NCI-H1417 treated with DMSO at 0.1 percent for 48 hours (cell line): ENCODE data around the gene CCDC121.
"Not testable (repeated sequence)": the region's sequence is repeated elsewhere in the genome, so short reads cannot be mapped to it uniquely, and the experiment has no call there.

Source experiments
- DNase-seq: peaks from one replicate; lab custom pipeline; 2025; lab: John Stamatoyannopoulos, UW

Gene CCDC121

DNA sequence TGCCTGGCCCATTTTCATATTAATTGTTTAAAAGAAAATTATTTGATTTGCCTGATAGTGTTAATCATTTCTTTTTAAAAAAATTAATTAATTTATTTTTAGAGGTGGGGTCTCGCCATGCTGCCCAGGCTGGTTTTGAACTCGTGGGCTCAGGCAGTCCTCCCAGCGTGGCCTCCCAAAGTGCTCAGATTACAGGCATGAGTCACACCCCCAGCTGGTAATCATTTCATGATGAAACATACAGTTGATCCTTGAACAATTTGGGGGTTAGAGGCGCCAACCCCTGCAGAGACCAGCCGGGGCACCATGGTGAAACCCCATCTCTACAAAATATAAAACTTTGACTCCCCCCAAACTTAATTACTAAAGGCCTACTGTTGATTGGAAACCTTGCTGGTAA lies 8.0 kb upstream of the CCDC121 start:
- no peak for DNase-seq

DNA sequence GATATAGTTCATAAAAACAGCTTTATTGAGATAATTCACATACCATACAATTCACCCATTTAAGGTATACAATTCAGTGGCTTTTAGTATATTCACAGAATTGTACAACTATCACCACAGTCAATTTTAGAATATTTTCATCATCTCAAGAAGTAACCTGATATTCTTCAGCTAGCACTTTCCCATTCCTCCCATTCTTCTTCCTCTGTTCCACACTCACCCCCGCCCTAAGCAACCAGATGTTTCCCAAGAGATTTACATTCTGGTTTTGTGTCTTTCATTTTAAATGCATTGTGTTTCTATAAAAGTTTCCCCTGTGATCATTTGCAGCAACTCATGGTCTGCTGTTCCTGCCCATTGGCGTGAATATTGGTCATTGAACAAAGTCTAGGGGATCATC lies 5.5 kb upstream of the CCDC121 start:
- DNase-seq = no peak

DNA sequence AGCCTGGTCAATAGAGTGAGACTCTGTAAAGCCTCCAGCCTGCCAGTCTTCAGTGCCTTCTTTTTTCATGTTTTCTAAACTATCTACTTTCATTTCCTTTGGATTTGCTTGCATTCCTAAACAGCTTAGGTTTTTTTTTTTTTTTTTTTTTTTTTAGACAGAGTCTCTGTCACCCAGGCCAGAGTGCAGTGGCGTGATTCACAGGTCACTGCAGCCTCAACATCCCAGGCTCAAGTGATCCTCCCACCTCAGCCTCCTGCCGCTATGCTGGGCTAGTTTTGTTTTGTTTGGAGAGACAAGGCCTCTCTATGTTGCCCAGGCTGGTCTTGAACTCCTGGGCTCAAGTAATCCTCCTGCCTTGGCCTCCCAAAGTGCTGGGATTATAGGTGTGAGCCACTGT lies 1.4 kb upstream of the CCDC121 start:
- not testable (repeated sequence) for DNase-seq

DNA sequence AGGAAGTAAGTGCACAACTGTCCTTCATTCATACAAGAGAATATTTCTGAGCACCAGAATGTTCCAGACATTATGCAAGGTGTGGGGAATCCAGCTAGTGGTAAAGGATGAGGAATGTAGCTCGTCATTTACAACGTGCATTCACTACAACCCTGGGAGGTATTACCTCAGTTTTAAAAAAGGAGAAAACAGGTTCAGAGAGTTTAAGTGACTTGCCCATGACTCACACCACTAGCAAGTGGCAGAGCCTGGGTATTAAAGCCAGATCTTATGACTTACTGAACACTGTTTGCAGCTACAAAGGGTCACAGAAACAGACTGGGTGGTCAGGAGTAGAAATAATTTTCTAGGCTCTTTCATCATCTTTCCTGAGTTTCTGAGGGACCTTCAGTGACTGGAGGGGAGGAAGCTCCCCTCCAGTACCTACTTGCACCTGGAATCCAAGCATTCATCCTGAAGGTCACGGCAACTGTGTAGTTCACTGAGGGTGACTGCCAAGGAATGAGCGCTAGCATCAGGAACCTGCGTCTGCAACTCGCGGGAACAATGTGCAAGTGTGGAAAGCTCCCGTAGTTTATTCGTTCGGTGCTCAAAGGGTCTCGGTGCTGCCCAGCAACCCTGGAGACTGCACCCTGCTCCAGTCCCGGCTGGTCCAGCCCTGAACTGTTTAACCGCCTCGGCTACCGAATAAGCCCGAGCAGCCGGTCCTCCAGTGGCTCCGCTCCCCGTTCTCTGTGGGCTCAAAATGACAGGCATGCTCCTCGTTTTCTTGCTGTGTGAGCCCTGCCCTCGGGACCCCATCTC lies 647 bp downstream of the CCDC121 start:
- DNase-seq = no peak

DNA sequence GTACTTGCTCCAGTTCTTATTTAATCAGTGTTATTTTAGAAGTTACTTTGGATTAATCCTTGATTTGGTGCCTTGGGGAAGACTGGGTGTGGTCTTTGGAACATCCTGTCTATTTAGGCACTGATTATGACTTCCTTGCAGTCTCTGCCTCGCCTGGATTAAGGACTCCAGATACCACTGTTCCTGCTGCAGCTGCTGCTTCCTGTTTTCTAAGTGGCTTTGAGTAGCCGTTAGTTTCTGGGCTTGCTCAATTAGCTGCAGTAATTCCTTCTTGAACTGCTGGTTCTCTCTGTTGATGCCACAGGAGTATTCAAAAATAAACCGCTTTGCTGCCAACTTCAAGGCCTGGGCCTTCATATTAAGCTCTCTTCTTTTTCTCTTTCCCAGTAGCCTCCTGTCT lies 1.9 kb downstream of the CCDC121 start:
- not testable (repeated sequence) for DNase-seq

DNA sequence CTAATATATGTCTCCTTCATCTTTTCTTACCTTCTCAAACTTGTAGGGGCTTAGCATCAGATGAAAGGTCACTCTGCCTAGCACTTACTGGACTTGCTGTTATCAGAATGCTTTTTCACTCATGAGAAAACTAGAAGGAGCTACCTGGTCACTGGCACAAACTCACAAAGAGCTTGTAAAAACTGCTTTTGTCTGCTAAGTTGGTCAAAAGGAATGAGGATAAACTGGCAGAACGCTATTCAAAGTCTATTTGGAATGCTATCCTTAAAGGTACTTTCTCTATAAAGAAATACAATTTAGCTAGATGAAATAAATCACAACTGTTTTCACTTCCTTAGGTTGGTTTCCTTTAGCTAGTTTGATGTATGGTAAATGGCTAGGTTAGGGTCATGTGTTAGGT lies 2.5 kb downstream of the CCDC121 start:
- DNase-seq = not testable (repeated sequence)

DNA sequence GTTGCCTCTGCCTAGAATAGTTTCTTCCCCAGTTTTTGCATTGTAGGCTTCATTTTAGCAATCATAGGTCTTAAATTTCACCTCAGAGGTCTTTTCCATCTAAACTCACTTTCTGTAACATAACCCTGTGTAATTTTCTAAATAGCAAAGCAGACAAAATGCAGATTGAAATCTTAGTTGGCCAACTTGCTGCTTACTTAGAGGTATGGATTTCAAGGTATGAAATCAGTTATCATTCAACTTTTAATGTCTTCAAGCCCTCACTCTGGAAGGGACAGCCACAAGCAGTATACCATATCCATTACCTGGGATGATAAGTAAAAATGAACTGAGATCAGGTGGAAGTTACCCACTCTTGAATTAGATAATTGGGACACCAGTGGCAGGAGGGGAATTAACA lies 3.9 kb downstream of the CCDC121 start:
- no peak for DNase-seq

DNA sequence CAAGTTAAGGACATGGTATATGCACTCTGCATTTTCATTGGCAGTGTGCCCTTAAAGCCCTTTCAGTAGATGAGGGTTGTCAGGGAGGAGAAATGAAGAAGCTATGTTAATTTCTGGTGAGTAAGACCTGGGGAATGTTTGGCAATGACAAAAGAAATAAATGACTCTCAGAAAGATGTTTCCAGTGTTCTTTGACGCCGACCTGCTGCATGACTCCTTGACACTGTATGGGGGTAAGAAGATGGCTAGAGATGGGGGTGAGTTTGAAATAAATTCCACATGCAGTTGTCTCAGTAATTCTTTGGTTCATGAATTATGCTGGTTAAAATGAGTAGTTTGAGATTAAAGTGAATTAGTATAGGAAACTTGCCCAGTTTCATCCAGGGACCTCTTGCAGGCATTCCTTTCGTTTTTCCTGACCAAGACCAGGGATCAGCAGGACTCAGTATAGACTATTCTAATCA lies 5.9 kb downstream of the CCDC121 start:
- DNase-seq = no peak

DNA sequence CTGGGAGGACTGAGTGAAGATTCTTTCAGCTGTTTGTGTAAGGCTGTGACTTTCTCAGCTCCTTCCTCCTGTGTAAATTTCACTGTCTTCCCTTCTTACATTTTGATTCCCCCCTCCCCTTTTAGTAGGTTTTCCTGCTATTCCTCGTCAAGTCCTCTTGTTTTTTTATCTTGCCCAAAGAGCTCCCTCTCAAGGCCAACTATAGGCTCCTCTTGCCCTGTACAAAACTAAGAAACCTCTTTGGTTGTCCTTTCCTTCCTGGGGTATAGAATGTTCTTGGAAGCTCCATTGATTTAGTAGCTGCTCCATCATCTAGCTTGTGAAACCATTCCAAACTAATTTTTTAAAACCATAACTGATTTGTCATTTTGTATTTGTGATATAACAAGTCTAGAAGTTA lies 7.3 kb downstream of the CCDC121 start:
- DNase-seq = no peak

DNA sequence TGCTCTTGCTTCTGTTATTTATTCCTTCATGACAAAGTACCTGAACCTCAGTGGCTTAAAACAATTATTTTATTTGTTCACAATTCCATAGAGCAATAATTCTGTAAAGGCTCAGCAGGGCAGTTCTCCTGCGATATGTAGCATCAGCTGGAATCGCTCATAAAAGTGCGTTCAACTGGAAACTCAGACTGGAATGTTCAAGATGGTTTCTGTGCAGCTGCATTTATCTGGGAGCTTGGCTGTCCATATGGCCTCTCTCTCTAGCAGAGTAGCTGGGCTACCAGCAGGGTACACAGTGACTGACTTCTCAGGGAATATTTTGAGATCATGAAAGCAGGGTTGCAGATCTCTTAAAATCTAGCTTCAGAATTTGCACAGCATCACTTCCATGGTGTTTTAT lies 13.5 kb downstream of the CCDC121 start:
- DNase-seq = no peak

DNA sequence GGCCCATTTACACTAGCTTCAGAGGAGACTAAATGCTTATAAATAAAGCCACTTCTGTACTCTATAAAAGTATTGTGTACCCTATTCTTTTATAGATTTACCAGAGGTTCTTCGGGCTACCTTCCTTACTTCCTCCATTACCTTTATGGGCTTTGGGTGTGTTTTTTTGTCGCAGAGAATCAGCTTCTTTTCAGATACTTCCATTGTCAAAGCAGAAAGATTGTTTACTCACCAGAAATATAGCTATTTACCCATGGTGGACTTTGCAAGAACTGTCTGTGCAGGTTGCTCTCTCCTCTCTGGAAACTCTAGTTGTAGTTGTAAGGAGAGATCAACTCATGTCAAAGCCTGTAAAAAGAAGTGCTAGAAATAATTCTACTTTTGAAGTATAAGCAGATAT lies 14.8 kb downstream of the CCDC121 start:
- no peak for DNase-seq

DNA sequence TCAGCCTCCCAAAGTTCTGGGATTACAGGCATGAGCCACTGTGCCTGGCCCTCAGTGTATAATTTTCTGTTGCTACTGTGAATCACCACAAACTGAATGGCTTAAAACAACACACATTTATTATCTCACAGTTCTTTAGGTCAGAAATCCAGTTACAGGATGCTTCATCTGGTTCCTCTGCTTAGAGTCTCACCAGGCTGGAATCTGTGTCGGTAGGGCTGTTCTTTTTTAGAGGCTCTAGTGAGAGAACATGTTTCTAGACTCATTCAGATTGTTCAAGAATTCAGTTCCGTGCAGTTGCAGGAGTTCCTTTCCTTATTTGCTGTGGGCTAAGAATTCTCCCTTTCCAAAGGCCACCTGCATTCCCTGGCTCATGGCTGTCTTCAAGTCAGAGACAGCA lies 22.2 kb downstream of the CCDC121 start:
- DNase-seq = no peak

DNA sequence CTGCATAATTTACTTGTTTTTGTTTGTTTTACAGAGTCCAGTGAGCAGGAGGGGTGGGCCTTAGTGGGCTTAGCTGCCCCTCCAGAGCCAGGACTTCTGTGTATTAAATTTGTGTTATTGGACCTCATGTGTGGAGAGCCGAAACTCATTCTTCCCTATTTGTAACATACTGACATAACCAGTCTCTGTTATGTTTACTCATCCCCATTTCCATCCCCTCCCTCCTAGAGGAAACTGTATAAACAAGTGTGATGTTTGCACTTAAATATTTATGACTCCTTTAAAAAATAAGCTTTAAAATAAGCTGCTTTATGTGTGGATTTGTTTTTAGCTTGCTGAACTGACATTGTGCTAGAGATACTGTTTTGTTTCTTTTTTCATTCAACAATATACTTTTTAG lies 32.2 kb downstream of the CCDC121 start:
- DNase-seq = no peak

DNA sequence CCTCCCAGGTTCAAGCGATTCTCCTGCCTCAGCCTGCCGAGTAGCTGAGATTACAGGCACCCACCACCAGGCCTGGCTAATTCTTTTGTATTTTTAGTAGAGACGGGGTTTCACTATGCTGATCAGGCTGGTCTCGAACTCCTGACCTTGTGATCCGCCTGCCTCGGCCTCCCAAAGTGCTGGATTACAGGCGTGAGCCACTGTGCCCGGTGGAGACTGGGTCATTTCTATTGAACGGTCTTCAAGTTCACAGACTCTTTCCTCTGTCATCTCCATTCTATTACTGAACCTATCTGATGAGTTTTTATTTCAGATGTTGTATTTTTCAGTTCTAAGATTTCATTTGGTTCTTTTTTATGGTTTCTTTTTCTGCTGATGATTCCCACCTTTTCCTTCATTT lies 33.4 kb downstream of the CCDC121 start:
- not testable (repeated sequence) for DNase-seq

DNA sequence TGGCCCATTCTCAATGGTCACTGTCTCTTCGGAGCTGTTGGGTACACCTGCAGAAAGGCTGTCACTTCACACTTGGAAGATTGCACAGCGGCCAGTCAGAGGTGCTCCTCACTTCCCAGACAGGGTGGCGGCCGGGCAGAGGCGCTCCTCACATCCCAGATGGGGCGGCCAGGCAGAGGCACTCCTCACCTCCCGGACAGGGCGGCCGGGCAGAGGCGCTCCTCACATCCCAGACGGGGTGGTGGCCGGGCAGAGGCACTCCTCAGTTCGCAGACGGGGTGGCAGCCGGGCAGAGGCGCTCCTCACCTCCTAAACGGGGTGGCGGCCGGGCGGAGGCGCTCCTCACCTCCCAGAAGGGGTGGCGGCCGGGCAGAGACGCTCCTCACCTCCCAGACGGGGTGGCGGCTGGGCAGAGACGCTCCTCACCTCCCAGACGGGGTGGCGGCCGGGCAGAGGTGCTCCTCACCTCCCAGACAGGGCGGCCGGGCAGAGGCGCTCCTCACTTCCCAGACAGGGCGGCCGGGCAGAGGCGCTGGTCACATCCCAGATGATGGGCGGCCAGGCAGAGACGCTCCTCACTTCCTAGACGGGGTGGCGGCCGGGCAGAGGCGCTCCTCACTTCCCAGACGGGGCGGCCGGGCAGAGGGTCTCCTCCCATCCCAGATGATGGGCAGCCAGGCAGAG lies 34.6 kb downstream of the CCDC121 start:
- not testable (repeated sequence) for DNase-seq

DNA sequence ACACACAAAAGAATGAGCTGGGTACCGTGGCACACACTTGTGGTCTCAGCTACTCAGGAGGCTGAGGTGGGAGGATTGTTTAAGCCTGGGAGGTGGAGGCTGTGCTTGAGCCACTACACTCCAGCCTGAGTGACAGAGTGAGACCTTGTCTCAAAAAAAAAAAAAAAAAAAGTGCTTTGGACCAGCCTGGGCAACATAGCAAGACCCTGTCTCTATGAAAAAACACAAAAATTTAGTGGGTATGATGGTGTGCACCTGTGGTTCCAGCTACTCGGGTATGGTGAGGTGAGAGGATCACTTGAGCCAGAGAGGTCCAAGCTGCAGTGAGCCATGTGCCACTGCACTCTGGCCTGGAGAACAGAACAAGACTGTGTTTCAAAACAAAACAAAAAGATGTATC lies 35.6 kb downstream of the CCDC121 start:
- DNase-seq = no peak

DNA sequence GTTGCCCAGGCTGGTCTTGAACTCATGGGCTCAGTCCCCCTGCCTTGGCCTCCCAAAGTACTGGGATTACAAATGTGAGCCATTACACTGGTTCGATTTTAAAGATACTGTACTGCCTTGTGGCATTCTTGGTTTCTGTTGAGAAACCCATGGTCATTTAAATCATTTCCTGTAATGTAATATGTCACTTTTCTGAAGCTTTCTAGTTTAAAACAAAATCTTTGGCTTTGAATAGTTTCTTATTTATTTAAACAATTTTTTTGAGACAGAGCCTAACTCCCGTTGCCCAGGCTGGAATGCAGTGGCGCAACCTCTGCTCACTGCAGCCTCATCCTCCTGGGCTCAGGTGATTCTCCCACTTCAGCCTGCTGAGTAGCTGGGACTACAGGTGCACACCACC lies 37.1 kb downstream of the CCDC121 start:
- no peak for DNase-seq

DNA sequence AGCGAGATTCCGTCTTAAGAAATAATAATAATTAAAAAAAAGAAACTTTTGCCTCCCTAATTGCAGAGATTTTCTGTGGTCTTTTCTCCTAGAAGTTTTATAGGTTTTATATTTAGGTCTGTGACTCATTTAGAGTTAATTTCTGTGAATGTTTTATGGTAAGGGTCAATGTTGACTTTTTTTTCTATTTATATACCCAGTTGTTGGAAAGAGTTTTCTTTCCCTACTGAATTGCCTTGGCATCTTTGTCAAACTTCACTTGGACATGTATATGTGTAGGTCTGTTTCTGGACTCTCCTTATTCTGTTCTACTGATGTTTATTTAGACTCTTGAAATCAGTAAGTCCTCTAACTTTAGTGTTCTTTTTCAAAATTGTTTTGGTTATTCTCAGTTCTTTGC lies 40.5 kb downstream of the CCDC121 start:
- DNase-seq = no peak

DNA sequence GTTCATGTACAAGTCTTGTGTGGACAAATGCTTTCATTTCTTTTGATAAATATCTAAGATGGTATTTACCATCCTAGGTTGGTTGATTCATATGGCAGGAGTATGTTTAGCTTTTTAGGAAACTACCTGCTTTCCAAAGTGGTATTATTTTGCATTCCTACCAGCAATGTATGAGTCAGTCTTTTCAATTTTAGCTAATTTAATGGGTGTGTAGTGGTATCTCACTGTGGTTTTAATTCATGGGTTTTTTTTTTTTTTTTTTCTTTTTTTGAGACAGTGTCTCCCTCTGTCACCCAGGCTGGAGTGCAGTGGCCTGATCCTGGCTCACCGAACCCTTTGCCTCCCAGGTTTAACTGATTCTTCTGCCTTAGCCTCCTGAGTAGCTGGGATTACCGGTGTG lies 41.8 kb downstream of the CCDC121 start:
- no peak for DNase-seq

DNA sequence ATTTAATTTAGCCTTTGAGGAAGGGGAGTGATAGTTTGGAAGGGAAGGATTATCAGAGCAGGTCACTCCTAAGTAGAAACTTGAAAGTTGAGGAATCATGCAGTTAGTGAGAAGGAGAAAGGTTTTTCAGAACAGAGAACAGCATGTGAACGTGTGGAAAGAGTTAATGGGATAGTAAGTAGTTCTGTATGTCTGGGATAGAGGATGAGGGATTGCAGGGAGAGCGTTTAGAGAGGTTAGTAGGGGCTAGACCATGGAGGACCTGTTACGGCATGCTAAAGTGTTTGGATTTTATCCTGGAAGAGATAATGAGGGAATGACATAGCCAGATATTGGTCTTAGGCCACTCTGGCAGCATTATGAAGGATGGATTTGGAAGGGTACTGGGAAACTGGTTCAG lies 44.2 kb downstream of the CCDC121 start:
- no peak for DNase-seq

DNA sequence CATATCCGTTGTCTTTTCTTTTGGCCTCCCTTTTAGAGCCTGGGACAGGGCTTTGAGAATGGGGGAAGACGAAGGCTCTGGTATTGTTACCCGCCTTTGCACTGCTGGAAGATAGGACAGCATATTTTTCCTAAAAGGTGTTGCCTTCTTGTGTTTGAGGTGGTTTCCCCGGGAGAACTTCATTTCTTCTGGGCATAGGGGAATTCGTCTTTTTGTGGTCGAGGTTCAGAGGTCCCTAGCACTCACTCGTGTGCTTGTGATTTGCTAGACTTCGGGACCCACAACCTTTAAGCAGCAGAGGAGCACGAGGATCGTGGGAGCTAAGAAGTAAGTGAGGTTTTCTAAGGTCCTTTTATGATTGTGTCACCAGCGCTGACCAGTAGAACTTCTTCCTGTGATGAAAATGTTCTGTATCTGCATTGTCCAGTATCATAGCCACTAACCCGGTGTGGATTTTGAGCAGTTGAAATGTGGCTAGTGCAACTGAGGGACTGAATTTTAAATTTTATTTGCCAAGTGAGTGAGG lies 45.4 kb downstream of the CCDC121 start:
- no peak for DNase-seq

DNA sequence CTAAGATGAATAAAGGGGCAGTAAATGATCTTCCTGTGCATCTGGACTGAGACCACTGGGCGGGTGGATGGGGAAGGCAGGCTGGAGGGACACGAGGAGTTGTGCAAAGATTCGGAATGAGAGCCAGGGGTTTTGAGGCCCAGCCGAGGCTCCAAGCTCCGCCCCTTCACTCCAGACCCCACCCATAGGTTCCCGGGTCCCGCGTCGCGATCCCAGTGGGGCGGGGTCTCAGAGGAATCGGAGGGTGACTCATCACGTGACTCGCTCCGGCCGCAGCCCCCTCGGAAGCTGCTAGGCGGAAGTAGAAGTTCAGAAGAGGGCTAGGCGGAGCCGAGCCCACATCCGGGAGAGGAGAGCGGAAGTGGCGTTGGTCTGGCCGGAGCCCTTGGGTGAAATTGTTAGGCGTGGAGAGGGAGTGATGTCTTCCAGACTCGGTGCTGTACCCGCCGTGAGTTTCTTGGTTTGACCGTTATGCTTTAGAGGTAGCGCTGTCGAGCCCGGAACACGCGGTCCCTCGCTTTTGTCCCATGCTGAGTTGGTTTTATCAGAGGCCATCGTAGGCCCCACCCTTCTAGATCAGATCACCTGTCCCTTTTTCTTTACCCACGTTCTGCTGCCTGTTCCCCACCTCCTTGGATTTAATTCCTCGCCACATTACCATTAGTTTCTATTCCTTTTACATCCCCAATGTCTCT lies 46.0 kb downstream of the CCDC121 start, which contains the start of gene ZNF512:
TSS of gene ZNF512 (plus strand) at position 348 of the 695 bp plus-strand sequence. CDS start at position 419, 71 bp downstream.
- DNase-seq = peak; percentile 79
